NCI-H69 (cell line): Measurements from ENCODE around the gene SERPINA6.
"Not testable (repeated sequence)": the region's sequence is repeated elsewhere in the genome, so short reads cannot be mapped to it uniquely, and the experiment has no call there.

Experiments
- DNase-seq: peaks from one replicate; lab custom pipeline; 2025; lab: John Stamatoyannopoulos, UW

The SERPINA6 gene

DNA sequence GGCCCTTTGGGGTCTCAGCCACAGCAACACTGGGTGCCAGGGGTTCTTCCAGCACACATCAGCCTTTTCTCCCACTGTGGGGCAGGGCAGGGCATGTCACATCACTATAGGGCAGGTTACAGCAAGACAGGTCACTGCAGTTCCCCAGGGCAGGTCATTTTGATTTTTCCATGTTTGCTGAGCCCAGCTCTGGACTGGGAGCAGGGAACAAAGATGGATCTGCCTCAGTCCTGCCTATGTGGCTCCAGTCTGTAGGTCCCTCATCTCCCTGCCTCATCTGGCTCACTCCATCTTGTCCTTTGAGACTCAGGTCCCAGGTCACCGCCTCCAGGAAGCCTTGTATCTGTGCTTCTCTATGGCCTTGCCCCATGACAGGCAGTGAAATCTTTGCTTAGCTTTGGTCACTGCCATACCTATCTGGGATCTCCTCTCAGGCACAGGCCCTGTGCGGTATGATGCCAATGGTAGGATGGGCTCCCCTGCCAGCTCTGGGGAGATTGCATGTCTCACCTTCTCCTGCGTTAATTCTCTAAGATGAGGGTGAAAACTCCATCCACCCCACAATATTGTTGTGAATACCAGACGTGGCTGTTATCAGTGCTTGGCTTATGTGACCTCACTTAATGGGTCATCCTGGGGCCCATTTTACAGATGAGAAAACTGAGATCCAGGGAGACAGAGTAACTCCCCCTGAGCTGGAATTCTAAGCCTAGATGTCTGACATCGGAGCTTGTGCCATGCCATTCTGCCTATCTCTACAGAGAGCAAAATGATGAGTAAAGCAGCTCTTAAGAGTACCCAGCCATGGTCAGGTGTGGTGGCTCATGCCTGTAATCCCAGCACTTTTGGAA lies 1.5 kb downstream of the SERPINA6 start:
- DNase-seq = no peak

GRCh38 chr14:94320243-94320642 lies 2.9 kb downstream of the SERPINA6 start:
- DNase-seq = peak; percentile 66

DNA sequence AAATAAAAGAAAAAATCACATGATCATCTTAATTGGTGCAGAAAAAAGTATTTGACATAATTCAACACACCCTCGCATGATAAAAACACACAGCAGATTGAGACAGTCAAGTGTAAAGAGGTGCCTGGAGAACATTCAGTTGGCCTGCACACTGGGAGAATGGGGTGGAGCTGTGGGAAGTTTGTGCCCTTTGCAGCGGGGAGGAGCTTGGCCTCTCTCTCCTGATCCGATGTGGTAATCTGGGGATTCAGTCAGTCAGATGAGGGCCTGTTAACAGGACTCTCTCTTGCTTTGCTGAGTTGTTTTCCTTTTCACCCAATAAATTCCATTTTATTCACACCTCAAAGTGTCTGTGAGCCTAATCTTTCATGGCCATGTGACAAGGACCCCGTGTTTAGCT lies 5.9 kb downstream of the SERPINA6 start:
- no peak for DNase-seq

DNA sequence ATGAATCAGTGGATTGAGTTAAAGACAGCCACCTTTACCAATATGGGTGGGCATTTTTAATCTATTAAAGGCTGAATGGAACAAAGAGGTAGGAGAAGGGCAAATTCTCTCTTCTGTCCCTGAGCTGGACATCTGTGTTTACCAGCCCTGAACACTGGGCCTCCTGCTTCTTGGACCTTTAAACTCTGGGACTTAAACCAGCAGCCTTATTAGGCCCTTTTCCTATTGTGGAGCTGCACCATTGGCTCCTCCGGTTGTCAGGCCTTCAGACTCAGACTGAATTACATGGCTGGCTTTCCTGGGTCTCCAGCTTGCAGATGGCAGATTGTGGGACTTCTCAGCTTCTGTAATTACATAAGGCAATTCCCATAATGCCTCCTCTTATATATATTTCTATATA lies 6.4 kb downstream of the SERPINA6 start:
- no peak for DNase-seq

DNA sequence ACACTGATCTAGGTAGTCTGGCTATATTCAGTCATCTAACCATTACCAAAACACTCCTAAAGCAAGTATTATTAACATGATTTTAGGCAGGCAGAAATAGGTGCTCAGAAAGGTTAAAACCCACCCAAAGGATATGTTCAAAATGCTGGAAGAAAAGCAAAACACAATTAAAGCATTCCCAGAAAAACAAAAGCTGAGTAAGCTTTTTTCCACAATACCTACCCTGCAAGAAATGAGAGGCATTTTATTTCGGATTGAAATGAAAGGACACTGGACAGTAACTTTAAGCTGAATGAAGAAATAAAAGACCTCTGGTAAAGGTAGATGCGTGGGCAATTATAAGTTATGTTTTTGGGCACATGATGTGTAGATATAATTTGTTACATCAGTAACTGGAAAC lies 8.2 kb downstream of the SERPINA6 start:
- no peak for DNase-seq

- no peak for DNase-seq
Observed at GRCh38 chr14:94313991-94314655, 9.0 kb downstream of the SERPINA6 start.

DNA sequence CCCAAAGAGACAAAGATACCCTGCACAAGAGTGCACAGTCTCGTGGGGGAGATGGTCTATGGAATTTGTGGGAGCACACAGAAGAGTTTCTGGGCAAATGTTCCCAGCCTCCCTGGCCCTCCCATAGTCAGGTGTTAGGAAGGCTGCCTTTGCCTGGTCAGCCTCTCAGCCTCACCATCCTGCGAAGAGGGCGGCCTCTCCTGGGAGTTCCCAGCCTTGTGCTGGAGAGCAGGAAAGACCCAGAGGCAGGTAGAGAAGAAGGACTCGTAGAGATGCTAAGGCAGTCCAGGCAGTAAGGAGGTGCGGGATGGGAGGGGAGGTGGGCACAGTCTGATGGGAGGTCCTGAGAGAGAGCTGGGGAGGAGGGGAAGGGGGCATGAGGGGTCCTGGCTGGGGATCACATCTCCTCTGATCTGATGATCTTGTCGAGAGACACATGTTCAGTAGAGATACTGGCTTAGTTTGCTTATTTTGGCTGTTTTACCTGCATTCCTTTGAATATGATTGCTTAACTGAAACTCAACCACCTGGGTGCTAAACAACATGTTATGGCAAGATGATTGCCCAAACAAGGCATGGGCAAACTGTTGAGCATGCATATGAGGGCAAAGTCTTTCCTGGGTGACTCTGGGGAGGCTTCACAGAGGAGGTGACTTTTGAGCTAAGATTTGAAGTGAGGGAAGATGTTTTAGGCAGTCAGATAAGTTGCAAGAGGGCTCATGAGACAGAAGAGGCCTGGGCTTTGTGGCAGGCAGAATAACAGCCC lies 10.5 kb downstream of the SERPINA6 start:
- DNase-seq = no peak

- DNase-seq = no peak
Observed at GRCh38 chr14:94310248-94310647, 12.9 kb downstream of the SERPINA6 start.

GRCh38 chr14:94309721-94310120 lies 13.4 kb downstream of the SERPINA6 start:
- no peak for DNase-seq

GRCh38 chr14:94307410-94307992 lies 15.6 kb downstream of the SERPINA6 start:
- DNase-seq = no peak

- DNase-seq = no peak
Observed at GRCh38 chr14:94306047-94306978, 16.8 kb downstream of the SERPINA6 start.

- no peak for DNase-seq
Observed at GRCh38 chr14:94305620-94306019, 17.5 kb downstream of the SERPINA6 start.

DNA sequence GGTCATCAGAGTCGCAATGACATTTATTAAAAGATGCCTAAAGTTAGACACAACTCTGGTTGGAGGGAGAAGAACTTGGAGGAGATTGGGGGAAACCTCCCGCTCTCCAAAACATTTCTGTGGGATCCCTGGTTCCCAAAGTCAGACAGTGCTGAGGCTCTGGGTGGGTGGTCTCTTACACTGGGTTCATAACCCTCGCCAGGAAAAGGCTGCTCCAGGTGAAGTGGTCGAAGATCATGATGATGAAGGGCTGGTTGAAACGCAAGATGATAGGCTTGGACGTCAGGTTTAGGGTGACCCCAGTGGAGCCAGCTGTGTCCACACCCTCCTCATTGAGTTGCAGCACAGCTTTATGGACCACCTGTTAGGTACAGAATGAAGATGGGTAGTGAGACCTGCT lies 18.9 kb downstream of the SERPINA6 start:
- no peak for DNase-seq

- DNase-seq = no peak
Observed at GRCh38 chr14:94303111-94303510, 20.0 kb downstream of the SERPINA6 start.

- DNase-seq = no peak
Observed at GRCh38 chr14:94298130-94298529, 25.0 kb downstream of the SERPINA6 start.

- not testable (repeated sequence) for DNase-seq
Observed at GRCh38 chr14:94296181-94296545, 27.0 kb downstream of the SERPINA6 start.

DNA sequence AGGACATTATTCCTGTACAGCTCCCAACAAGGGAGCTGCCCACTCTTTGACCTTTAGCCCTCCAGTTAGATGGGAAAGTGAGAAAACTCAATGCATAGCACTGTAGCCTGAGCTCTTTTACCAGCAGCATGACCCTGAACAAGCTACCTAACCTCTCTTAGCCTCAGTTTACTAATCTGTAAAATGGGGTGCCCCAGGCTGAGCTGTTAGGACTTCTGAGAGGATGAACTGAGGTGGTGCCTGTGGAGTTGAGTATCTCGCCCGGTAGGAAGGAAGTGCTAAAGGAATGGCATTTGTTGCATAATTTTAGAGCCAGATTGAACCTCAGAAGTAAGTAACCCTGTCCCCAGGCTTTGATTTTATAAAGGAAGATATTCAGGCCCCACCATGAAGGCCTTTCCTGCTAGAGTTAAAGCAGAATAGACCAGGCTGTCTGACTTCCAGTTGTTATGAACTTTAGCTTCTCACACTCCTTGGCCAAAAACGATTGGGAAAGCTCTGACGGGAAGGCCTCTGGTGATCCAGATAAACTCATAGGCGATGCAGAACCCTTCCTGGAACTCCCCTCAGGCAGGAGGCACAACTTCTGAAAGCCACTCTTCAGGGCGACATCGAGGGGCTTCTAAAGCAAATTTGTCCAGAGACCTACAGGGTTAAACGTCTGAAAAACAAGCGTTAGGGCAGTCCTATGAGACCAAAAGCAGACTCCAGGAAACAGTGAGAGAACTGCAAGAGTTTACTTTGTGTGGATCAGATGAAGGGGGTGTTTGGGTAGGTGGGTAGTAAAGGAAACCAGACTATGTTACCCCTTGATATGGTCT lies 27.6 kb downstream of the SERPINA6 start:
- DNase-seq = no peak

DNA sequence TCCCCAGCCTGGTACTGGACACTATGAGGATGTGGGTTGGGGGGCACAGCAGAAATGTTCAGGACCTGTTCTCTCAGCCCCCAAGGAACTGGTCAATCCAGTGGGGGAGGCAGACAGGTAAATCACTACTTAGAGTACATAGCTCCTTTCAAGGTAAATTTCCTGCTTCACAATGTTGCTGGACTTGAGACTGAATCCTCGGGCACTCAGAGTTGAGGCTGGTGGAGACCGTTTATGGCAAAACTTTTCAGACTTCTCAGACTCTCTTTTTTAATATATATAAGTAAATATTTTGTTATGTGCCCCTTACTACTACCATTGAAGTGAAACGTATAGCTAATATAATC lies 29.6 kb downstream of the SERPINA6 start:
- DNase-seq = no peak

DNA sequence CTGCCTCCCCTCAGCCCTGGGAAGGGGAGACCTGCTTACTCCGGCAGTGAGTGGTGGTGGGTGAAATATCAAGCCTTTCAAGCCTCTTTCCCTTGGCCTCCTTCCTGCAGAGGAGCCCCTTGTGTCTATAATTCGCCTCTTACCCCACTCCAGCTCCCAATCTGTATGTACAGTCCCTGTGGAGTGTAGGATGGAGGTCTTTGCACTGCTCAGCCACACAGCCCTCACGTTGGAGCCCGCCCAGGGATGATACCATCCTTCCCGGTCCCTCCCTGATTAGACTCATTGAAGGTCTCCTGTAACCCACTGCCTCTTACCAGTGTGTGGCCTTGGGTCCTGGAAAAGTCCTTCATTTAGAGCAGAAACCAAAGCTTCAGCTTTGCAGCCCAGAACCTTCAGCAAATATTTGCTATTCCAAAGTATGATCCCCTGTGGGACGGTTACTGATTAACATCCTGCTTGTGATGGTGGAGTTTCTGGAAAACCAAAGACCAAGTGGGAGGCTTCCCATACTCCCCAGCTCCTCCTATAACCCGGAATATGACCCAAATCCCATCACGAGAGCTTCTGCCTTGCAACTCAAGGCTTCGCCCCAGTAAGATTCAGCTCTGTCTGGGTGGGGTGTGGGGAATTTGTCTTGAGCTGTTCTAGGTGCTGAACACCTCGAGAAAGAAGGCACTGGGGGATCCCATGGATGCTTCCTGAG lies 30.1 kb downstream of the SERPINA6 start, which contains the start of gene SERPINA10:
TSS of gene SERPINA10 (minus strand) at position 397 of the 706 bp plus-strand sequence. CDS start 2,675 bp downstream, outside the sequence.
- DNase-seq = no peak

DNA sequence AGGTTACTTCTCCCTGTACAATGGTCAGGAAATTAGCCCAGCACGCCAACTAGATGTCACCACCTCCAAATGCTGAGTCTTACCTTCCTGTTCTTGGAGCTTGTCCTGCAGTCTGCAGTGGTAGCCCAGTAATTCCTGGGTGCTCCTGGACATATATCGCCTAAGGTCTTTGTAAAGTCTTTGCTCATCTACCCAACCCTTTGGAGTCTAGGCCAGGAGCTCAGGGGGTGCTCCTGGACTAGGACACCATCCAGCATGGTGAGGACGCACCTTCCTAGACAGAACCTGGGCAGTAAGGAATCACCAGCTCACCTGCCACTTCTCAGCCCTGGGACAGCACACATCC lies 30.6 kb downstream of the SERPINA6 start:
- no peak for DNase-seq
